ENCODE measurements around the gene NALCN. TPM values are rescaled to one million over a fixed set of nuclear protein-coding genes. Genes with fewer than 3 reads are reported as not detected.

NALCN gene
- total and polyA plus RNA-seq, 8 donors, result 0.51 to 5.1 (median 2.0) TPM

GRCh38 chr13:101417043-101417406 lies 717 bp upstream of the NALCN start:
- DNase-seq, result peak in 1 of 6 donors; percentile 19
- intact Hi-C loops (cut with DNase I), result no loop called here
- no peaks in the 10 kb centered on the region for H3K36me3 ChIP-seq
- TF ChIP-seq CTCF (IDR thresholded peaks at IDR 0.05), result no peak
- WGBS, 2 donors, result 2 to 6% methylated on average over 3 of the region's 3 CpGs
- H3K27ac ChIP-seq, result peak overlapping the region in 2 of 4 donors; percentile 5 to 11
- peaks cover 0 to 5% (median 3%) of the 10 kb centered on the region in 3 donors for H3K4me1 ChIP-seq
- no peak for FAIRE-seq
- no peaks in the 10 kb centered on the region for H3K9me3 ChIP-seq
- peak; percentile 46 to 77 (median 66) for ATAC-seq
- no peaks in the 10 kb centered on the region for H3K27me3 ChIP-seq
- H3K4me3 ChIP-seq, result peak overlapping the region in 2 of 4 donors; percentile 43 to 64

GRCh38 chr13:101415358-101416174 lies 742 bp downstream of the NALCN start:
- Histone ChIP-seq H3K27me3 (no peaks in the 10 kb centered on the region), H3K4me1 (peaks cover 0 to 5% (median 3%) of the 10 kb centered on the region in 3 donors), H3K27ac (peak overlapping the region in 1 of 4 donors; percentile 5), H3K9me3 (no peaks in the 10 kb centered on the region), H3K36me3 (no peaks in the 10 kb centered on the region), H3K4me3 (peak overlapping the region; percentile 43 to 64 (median 46))
- 12 to 21% methylated on average over 27 to 42 of the region's 43 CpGs for WGBS, 2 donors
- TF ChIP-seq CTCF (IDR thresholded peaks at IDR 0.05), result no peak
- intact Hi-C loops (cut with DNase I), result no loop called here
- DNase-seq, result peak in 3 of 6 donors; percentile 19 to 71 (median 58)
- peak; percentile 25 to 53 (median 46) for ATAC-seq
- FAIRE-seq, result no peak

DNA sequence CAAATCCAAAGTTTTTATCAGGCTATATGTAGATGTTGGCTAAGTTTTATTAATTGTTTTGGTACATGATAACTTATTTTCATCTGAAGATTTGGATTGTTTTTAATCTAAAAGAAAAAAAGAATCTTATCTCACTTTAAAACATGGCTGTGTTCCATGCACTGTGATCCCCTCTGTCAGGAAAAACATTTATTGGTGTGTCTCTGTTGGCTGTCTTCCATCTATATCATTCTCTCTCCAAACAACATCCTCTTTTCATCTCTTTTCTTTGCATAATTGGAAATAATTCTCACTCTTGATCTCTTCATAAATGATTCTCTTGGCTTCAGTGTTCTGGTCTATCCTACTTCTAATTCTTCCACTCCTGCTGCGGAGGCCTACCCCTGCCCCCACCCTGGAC lies 4.2 kb downstream of the NALCN start:
- Histone ChIP-seq H3K4me3 (no peak overlapping the region), H3K9me3 (no peaks in the 10 kb centered on the region), H3K36me3 (no peaks in the 10 kb centered on the region), H3K27me3 (no peaks in the 10 kb centered on the region), H3K4me1 (peaks cover 0 to 3% (median 1%) of the 10 kb centered on the region in 3 donors), H3K27ac (no peak overlapping the region)
- TF ChIP-seq CTCF (IDR thresholded peaks at IDR 0.05), result no peak
- ATAC-seq (no peak), FAIRE-seq (no peak), DNase-seq (no peak)
- intact Hi-C loops (cut with DNase I), result no loop called here
- WGBS, 2 donors, result 88 to 96% methylated on average over 1 of the region's 1 CpG

DNA sequence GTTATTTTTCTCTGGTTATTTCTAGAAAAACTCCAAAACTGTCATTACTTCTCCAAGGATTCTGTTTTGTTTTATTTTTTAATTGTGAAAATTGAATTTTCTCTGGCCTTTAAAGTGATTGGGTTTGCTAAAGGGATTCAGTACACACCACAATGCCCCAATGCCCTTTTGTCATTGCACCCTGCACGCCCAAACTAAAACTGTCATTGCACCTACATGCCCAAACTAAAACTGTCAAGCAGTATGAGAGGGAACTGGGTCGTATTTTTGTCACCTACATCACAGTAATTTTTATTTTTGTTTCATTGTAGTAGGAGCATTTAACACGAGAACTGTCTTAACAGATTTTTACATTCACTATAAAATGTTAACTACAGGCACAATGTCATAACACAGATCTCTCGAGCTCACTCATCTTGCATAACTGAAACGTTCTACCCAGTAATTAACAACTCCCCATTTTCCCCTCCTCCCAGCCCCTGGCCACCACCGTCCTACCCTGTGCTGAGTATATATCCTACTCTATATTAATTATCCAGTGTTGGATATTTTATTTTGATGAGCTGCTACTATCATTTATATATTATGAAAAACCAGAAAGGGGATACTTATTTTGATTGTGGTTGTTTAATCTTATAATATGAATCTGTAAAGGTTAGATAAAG lies 7.2 kb downstream of the NALCN start:
- FAIRE-seq (no peak), ATAC-seq (no peak), DNase-seq (no peak)
- intact Hi-C loops (cut with DNase I), result no loop called here
- H3K27me3 ChIP-seq, result no peaks in the 10 kb centered on the region
- 87 to 90% methylated on average over 6 of the region's 6 CpGs for WGBS, 2 donors
- H3K36me3 ChIP-seq, result no peaks in the 10 kb centered on the region
- no peak overlapping the region for H3K27ac ChIP-seq
- no peaks in the 10 kb centered on the region for H3K4me1 ChIP-seq
- H3K9me3 ChIP-seq, result no peaks in the 10 kb centered on the region
- no peak overlapping the region for H3K4me3 ChIP-seq
- TF ChIP-seq CTCF (IDR thresholded peaks at IDR 0.05), result no peak

All from pancreas (tissue), 10 donors.